H1 (cell line): Measurements from ENCODE around the gene TARP.

Experiments
- CTCF ChIA-PET: fragments of 300-600 bp; sonication (Branson Sonifier 250); formaldehyde crosslinking; loops from one replicate; lab custom pipeline; 2021; ENCODE audit not compliant: partially characterized antibody; lab: Charles Lee
- POLR2A ChIA-PET: fragments of 300-600 bp; sonication (Branson Sonifier 250); formaldehyde crosslinking; loops from one replicate; lab custom pipeline; 2021; ENCODE audit warnings: inconsistent platforms; ENCODE audit not compliant: partially characterized antibody; lab: Charles Lee
- DNase-seq, 2 experiments: peaks; one replicate each; pipeline versions ENCODE4 v3.0.0 to v3.0.0-alpha.2; 2010 to 2022; ENCODE audit warnings: low spot score in 2 of 2, low read depth in 1 of 2, mixed read lengths in 1 of 2
- FAIRE-seq: peaks from 2 replicates; lab custom pipeline; 2011; peaks lifted over from hg19 to GRCh38; lab: Jason Lieb, UNC
- H2AFZ ChIP-seq: 2 replicates; pipeline ENCODE4 v1.8.1; 2012; ENCODE audit warnings: low read length, inconsistent platforms
- H2AK5ac ChIP-seq: 2 replicates; pipeline ENCODE4 v1.6.1; 2013; ENCODE audit warnings: low read depth, low read length
- H2BK120ac ChIP-seq: replicated peaks from 2 replicates; pipeline ENCODE3; 2013; ENCODE audit warnings: low read depth, low read length, inconsistent platforms
- H2BK12ac ChIP-seq: 2 replicates; pipeline ENCODE4 v1.6.1; 2013; ENCODE audit warnings: low read depth, low read length
- H2BK15ac ChIP-seq: 2 replicates; pipeline ENCODE4 v1.6.1; 2013; ENCODE audit warnings: low read length
- H2BK20ac ChIP-seq: 2 replicates; pipeline ENCODE4 v1.6.1; 2013; ENCODE audit warnings: low read length
- H2BK5ac ChIP-seq: 2 replicates; pipeline ENCODE4 v1.6.1; 2013; ENCODE audit warnings: low read depth, low read length
- H3K14ac ChIP-seq: 2 replicates; pipeline ENCODE4 v1.6.1; 2013; ENCODE audit warnings: inconsistent platforms; ENCODE audit not compliant: insufficient read length
- H3K18ac ChIP-seq: 2 replicates; pipeline ENCODE4 v1.6.1; 2013; ENCODE audit warnings: low read length; ENCODE audit errors: extremely low read depth
- H3K23ac ChIP-seq: 2 replicates; pipeline ENCODE4 v1.6.1; 2013; ENCODE audit warnings: inconsistent platforms; ENCODE audit not compliant: insufficient read length
- H3K23me2 ChIP-seq: 2 replicates; pipeline ENCODE4 v1.6.1; 2013; ENCODE audit warnings: low read depth, low read length
- H3K27ac ChIP-seq: 2 replicates; pipeline ENCODE4 v1.6.1; 2011; ENCODE audit warnings: low read depth, low read length, inconsistent platforms
- H3K27me3 ChIP-seq, 4 experiments: replicated peaks in 1 of 4; 1 replicate in 1 of 4; 2 replicates in 3 of 4; pipeline versions ENCODE4 v1.6.1 to v1.8.1; 2011 to 2013; ENCODE audit warnings: low read length in 3 of 4, mild to moderate bottlenecking in 3 of 4, inconsistent platforms in 2 of 4, mixed read lengths in 2 of 4, moderate library complexity in 1 of 4; ENCODE audit not compliant: control insufficient read depth in 3 of 4, insufficient read depth in 3 of 4; ENCODE audit errors: extremely low read depth in 1 of 4
- H3K36me3 ChIP-seq, 4 experiments: 2 replicates each; pipeline versions ENCODE4 v1.6.1 to v1.8.1; 2011 to 2013; ENCODE audit warnings: mild to moderate bottlenecking in 4 of 4, low read length in 3 of 4, moderate library complexity in 2 of 4, control low read depth in 1 of 4, inconsistent platforms in 1 of 4; ENCODE audit not compliant: insufficient read depth in 4 of 4, control insufficient read depth in 2 of 4
- H3K4ac ChIP-seq: replicated peaks from 2 replicates; pipeline ENCODE3; 2013; ENCODE audit warnings: low read length, low read depth, mixed read lengths, inconsistent platforms; ENCODE audit not compliant: insufficient read length
- H3K4me1 ChIP-seq, 4 experiments: replicated peaks in 1 of 4; 1 replicate in 1 of 4; 2 replicates in 3 of 4; pipeline versions ENCODE4 v1.6.1 to v1.8.1; 2011 to 2013; ENCODE audit warnings: low read length in 3 of 4, inconsistent platforms in 2 of 4, mixed read lengths in 1 of 4; ENCODE audit not compliant: insufficient read depth in 4 of 4, control insufficient read depth in 3 of 4
- H3K4me2 ChIP-seq, 2 experiments: 2 replicates each; pipeline versions ENCODE4 v1.6.1 to v1.8.1; 2011 to 2013; ENCODE audit warnings: low read depth in 2 of 2, low read length in 2 of 2, control low read depth in 1 of 2, inconsistent platforms in 1 of 2, mild to moderate bottlenecking in 1 of 2; ENCODE audit not compliant: insufficient read depth in 1 of 2
- H3K4me3 ChIP-seq, 4 experiments: fragments of 200-600, 300-600 bp in 1 of 4; sonication (generic), shearing (Covaris generic), sonication (Bioruptor Twin) in 1 of 4; 2 replicates each; pipeline versions ENCODE4 v1.5.1 to v1.8.1; 2011 to 2016; ENCODE audit warnings: low read length in 4 of 4, low read depth in 3 of 4, control low read depth in 2 of 4, inconsistent platforms in 2 of 4, mild to moderate bottlenecking in 2 of 4, mixed read lengths in 1 of 4, moderate library complexity in 1 of 4; ENCODE audit not compliant: insufficient read depth in 2 of 4; ENCODE audit errors: extremely low read depth in 1 of 4
- H3K56ac ChIP-seq: replicated peaks from 2 replicates; pipeline ENCODE3; 2013; ENCODE audit warnings: low read depth, mild to moderate bottlenecking, mixed read lengths, low read length, inconsistent platforms; ENCODE audit not compliant: insufficient read length
- H3K79me1 ChIP-seq: 2 replicates; pipeline ENCODE4 v1.6.1; 2013; ENCODE audit warnings: low read depth, low read length, control low read depth
- H3K79me2 ChIP-seq, 2 experiments: 2 replicates each; pipeline versions ENCODE4 v1.6.1 to v1.8.1; 2012 to 2013; ENCODE audit warnings: low read length in 2 of 2, mild to moderate bottlenecking in 2 of 2, inconsistent platforms in 1 of 2; ENCODE audit not compliant: insufficient read depth in 2 of 2, control insufficient read depth in 1 of 2
- H3K9ac ChIP-seq, 4 experiments: replicated peaks in 1 of 4; 1 replicate in 1 of 4; 2 replicates in 3 of 4; pipeline versions ENCODE4 v1.6.1 to v1.8.1; 2011 to 2013; ENCODE audit warnings: low read depth in 3 of 4, low read length in 3 of 4, control low read depth in 2 of 4, mild to moderate bottlenecking in 2 of 4, moderate library complexity in 2 of 4, inconsistent platforms in 1 of 4; ENCODE audit errors: extremely low read depth in 1 of 4
- H3K9me3 ChIP-seq, 2 experiments: 2 replicates each; pipeline versions ENCODE4 v1.6.1 to v1.8.1; 2012 to 2013; ENCODE audit warnings: mild to moderate bottlenecking in 2 of 2, moderate library complexity in 2 of 2, control low read depth in 1 of 2, inconsistent platforms in 1 of 2, low read depth in 1 of 2, low read length in 1 of 2, mixed read lengths in 1 of 2; ENCODE audit not compliant: insufficient read depth in 2 of 2
- H4K20me1 ChIP-seq, 2 experiments: replicated peaks in 1 of 2; 2 replicates each; pipeline versions ENCODE3 to v1.8.1; 2011 to 2013; ENCODE audit warnings: inconsistent platforms in 2 of 2, low read length in 2 of 2, mild to moderate bottlenecking in 1 of 2; ENCODE audit not compliant: insufficient read depth in 2 of 2, control insufficient read depth in 1 of 2
- H4K5ac ChIP-seq: 2 replicates; pipeline ENCODE4 v1.6.1; 2013; ENCODE audit warnings: low read length, low read depth, mixed read lengths, inconsistent platforms; ENCODE audit not compliant: insufficient read length
- H4K8ac ChIP-seq: 2 replicates; pipeline ENCODE4 v1.8.0; 2013; ENCODE audit warnings: mild to moderate bottlenecking, moderate library complexity, low read length, inconsistent platforms; ENCODE audit not compliant: insufficient read depth; ENCODE audit errors: extremely low read depth
- H4K91ac ChIP-seq: replicated peaks from 2 replicates; pipeline ENCODE3; 2013; ENCODE audit warnings: low read length, mixed read lengths, inconsistent platforms; ENCODE audit not compliant: insufficient read length
- BCL11A ChIP-seq, 2 experiments: IDR thresholded peaks; one replicate each; pipeline ENCODE4 v1.6.1; 2011; ENCODE audit warnings: low read depth in 2 of 2, low read length in 2 of 2, mild to moderate bottlenecking in 2 of 2
- CBX5 ChIP-seq: fragments of 300-800, 300-1000 bp; sonication (generic); IDR thresholded peaks from 2 replicates; pipeline ENCODE4 v1.7.1; 2016; ENCODE audit warnings: antibody characterized with exemption, low read length, low read depth
- CEBPB ChIP-seq: IDR thresholded peaks from 2 replicates; pipeline ENCODE4 v1.6.1; 2012; ENCODE audit warnings: low read depth, low read length
- HDAC6 ChIP-seq: IDR thresholded peaks from one replicate; pipeline ENCODE4 v1.7.1; 2012; ENCODE audit warnings: low read depth, mild to moderate bottlenecking, inconsistent platforms, low read length, moderate library complexity
- KDM4A ChIP-seq: IDR thresholded peaks from one replicate; pipeline ENCODE4 v1.7.1; 2012; ENCODE audit warnings: low read depth, mild to moderate bottlenecking, moderate library complexity, low read length, inconsistent platforms; ENCODE audit not compliant: severe bottlenecking
- POLR2A ChIP-seq, 2 experiments: IDR thresholded peaks; 1 replicate in 1 of 2; 2 replicates in 1 of 2; pipeline ENCODE4 v1.6.1; 2011; ENCODE audit warnings: low read depth in 2 of 2, low read length in 2 of 2, mild to moderate bottlenecking in 2 of 2; ENCODE audit errors: control extremely low read depth in 1 of 2
- POLR2AphosphoS5 ChIP-seq: IDR thresholded peaks from 2 replicates; pipeline ENCODE4 v1.6.1; 2011; ENCODE audit warnings: low read depth, low read length
- RAD21 ChIP-seq, 2 experiments: IDR thresholded peaks in 1 of 2; conservative IDR thresholded peaks in 1 of 2; 2 replicates each; pipeline ENCODE4 v1.6.1; 2011; ENCODE audit warnings: low read depth in 2 of 2, low read length in 2 of 2, improper control_type of control experiment in 1 of 2, inconsistent platforms in 1 of 2, mild to moderate bottlenecking in 1 of 2, moderate library complexity in 1 of 2
- RNF2 ChIP-seq: fragments of 200-900, 300-1000 bp; sonication (generic); IDR thresholded peaks from 2 replicates; pipeline ENCODE4 v1.7.1; 2016; ENCODE audit warnings: borderline replicate concordance, low read depth, mild to moderate bottlenecking, antibody characterized with exemption, low read length; ENCODE audit not compliant: poor library complexity, severe bottlenecking; ENCODE audit errors: missing control alignments
- SP4 ChIP-seq: IDR thresholded peaks from 2 replicates; pipeline ENCODE4 v1.6.1; 2012; ENCODE audit warnings: low read length, inconsistent platforms
- SRF ChIP-seq: IDR thresholded peaks from 2 replicates; pipeline ENCODE4 v1.6.1; 2011; ENCODE audit warnings: mild to moderate bottlenecking, low read depth, low read length, moderate library complexity
- SUZ12 ChIP-seq: fragments of 200-600 bp; sonication (generic); IDR thresholded peaks from 2 replicates; pipeline ENCODE4 v1.6.1; 2012; ENCODE audit warnings: mild to moderate bottlenecking, inconsistent platforms, low read length, moderate library complexity, mixed read lengths
- TAF1 ChIP-seq: IDR thresholded peaks from 2 replicates; pipeline ENCODE4 v1.6.1; 2011; ENCODE audit warnings: mild to moderate bottlenecking, low read depth, low read length
- TAF7 ChIP-seq: optimal IDR thresholded peaks from 2 replicates; pipeline ENCODE3; 2011; ENCODE audit warnings: low read depth, mild to moderate bottlenecking, inconsistent platforms, low read length, moderate library complexity, borderline replicate concordance
- WGBS, 2 experiments: shearing (Covaris generic) in 1 of 2; methylation state at CpG; one replicate each; pipeline versions ENCODE4 v1.1.6 to v1.1.7; 2013 to 2015; ENCODE audit warnings: low lambda C conversion rate in 2 of 2, mixed read lengths in 2 of 2, inconsistent platforms in 1 of 2, low coverage in 1 of 2, missing lambda C conversion rate in 1 of 2; ENCODE audit not compliant: insufficient replicate concordance in 2 of 2, insufficient coverage in 1 of 2, insufficient read length in 1 of 2; ENCODE audit errors: extremely low coverage in 1 of 2, missing lambda C conversion rate in 1 of 2; 5-methylcytosine and 5-hydroxymethylcytosine counted together
- TF ChIP-seq, protein P1 (sequence below): IDR thresholded peaks from 2 replicates; pipeline ENCODE4 v1.6.1; 2012; ENCODE audit warnings: inconsistent platforms

TARP gene

GRCh38 chr7:38217672-38218071 is 55.8 kb downstream of the TARP start:
- no peak overlapping the region for H3K4me3 ChIP-seq
- H2BK15ac ChIP-seq: no peak overlapping the region
- POLR2A ChIA-PET: interaction anchor here (1.7 kb wide), 1 partner anchor 40 kb away, joined by 4 read pairs; the partner anchor contains the start of gene STARD3NL
- H3K56ac ChIP-seq: no peak overlapping the region
- peaks cover 0 to 24% (median 19%) of the 10 kb centered on the region in 4 experiments; a peak in 6 of 8 replicates for H3K36me3 ChIP-seq
- H2AFZ ChIP-seq: no peak overlapping the region
- H4K20me1 ChIP-seq: no peaks in the 10 kb centered on the region
- no peaks in the 10 kb centered on the region for H3K9me3 ChIP-seq
- CTCF ChIA-PET: interaction anchor here (1.1 to 5.9 kb wide), 8 partner anchors 10 to 300 kb away, joined by 3 to 68 read pairs (median 20); partner anchors contain the start of gene SFRP4
- H3K4ac ChIP-seq: no peak overlapping the region
- no peak overlapping the region for H2BK12ac ChIP-seq
- H3K27ac ChIP-seq: no peak overlapping the region
- H4K5ac ChIP-seq: no peak overlapping the region
- no peak overlapping the region for H2AK5ac ChIP-seq
- no peaks in the 10 kb centered on the region for H3K79me2 ChIP-seq
- no peak overlapping the region for H4K8ac ChIP-seq
- DNase-seq (no peak), FAIRE-seq (no peak)
- no peak overlapping the region for H3K23ac ChIP-seq
- H3K4me1 ChIP-seq: peaks cover 0 to 8% (median 4%) of the 10 kb centered on the region in 4 experiments; a peak in 3 of 7 replicates
- H4K91ac ChIP-seq: no peak overlapping the region
- 83% methylated on average over 2 of the region's 2 CpGs; no CpG with 5 or more reads in 1 of the 2 experiments for WGBS, 2 experiments
- H2BK120ac ChIP-seq: no peak overlapping the region
- no peak overlapping the region for H2BK20ac ChIP-seq
- no peaks in the 10 kb centered on the region for H3K79me1 ChIP-seq
- H3K14ac ChIP-seq: no peak overlapping the region
- H2BK5ac ChIP-seq: no peak overlapping the region
- H3K27me3 ChIP-seq: no peaks in the 10 kb centered on the region
- H3K9ac ChIP-seq: no peak overlapping the region
- H3K4me2 ChIP-seq: no peak overlapping the region
- peaks cover 1% of the 10 kb centered on the region; the same call in 1 of the 2 replicates for H3K23me2 ChIP-seq
- H3K18ac ChIP-seq: no peak overlapping the region
- TF ChIP-seq SRF: no peak
- no peak for TF ChIP-seq POLR2AphosphoS5
- no peak for TF ChIP-seq TAF1
- no peak for TF ChIP-seq CEBPB
- TF ChIP-seq SP4: no peak
- TF ChIP-seq BCL11A (IDR thresholded peaks at IDR 0.05; ENCODE audit: low read depth in 2 of 2, low read length in 2 of 2): no peak
- no peak for TF ChIP-seq CBX5
- TF ChIP-seq RNF2: no peak
- TF ChIP-seq KDM4A: no peak
- TF ChIP-seq POLR2A (IDR thresholded peaks at IDR 0.05; ENCODE audit: control extremely low read depth in 1 of 2, low read depth in 2 of 2, low read length in 2 of 2): no peak
- TF ChIP-seq TAF7: no peak
- no peak for TF ChIP-seq SUZ12
- TF ChIP-seq RAD21 (IDR thresholded peaks at IDR 0.05 in 1 of 2, conservative IDR thresholded peaks at IDR 0.05 in 1 of 2; ENCODE audit: low read depth in 2 of 2, low read length in 2 of 2): no peak
- TF ChIP-seq, protein P1, sequence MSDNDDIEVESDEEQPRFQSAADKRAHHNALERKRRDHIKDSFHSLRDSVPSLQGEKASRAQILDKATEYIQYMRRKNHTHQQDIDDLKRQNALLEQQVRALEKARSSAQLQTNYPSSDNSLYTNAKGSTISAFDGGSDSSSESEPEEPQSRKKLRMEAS: no peak
- no peak for TF ChIP-seq HDAC6
